Measurements from ENCODE around the gene PDE6A. TPM values are rescaled to one million over a fixed set of nuclear protein-coding genes. Genes with fewer than 3 reads are reported as not detected.

Gene PDE6A
- total and polyA plus RNA-seq, 9 of the 15 experiments (the other 6 are each of a cell fraction or from before 2014, with no cell fraction given), result 0.01 to 0.04 (median 0.01) TPM; not detected in 6

DNA sequence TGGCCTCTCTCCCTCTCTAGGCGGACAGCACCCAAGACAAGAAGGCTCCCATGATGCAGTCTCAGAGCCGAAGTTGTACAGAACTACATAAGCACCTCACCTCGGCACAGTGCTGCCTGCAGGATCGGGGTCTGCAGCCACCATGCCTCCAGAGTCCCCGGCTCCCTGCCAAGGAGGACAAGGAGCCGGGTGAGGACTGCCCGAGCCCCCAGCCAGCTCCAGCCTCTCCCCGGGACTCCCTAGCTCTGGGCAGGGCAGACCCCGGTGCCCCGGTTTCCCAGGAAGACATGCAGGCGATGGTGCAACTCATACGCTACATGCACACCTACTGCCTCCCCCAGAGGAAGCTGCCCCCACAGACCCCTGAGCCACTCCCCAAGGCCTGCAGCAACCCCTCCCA lies 112.0 kb downstream of the PDE6A start:
- in situ Hi-C loops (cut with MboI), result no loop called here
- FAIRE-seq, result no peak

More for the DNA sequence above, 112.0 kb downstream of the PDE6A start:
- H3K4me2 ChIP-seq (ENCODE audit: insufficient read depth, low read length), result no peak overlapping the region
- 99% methylated on average over 9 of the region's 12 CpGs for WGBS (ENCODE audit: insufficient coverage, low coverage, missing lambda C conversion rate)
- H3K79me2 ChIP-seq (ENCODE audit: control insufficient read depth, insufficient read depth, low read length), result peaks cover 10% of the 10 kb centered on the region; the same call in 1 of the 3 replicates
- TF ChIP-seq ERF (CRISPR knock-in tag; IDR thresholded peaks at IDR 0.05), result no peak
- TF ChIP-seq ZNF318 (IDR thresholded peaks at IDR 0.05; ENCODE audit: borderline replicate concordance in 1 of 2, low read depth in 1 of 2), result no peak
- TF ChIP-seq, protein P1, sequence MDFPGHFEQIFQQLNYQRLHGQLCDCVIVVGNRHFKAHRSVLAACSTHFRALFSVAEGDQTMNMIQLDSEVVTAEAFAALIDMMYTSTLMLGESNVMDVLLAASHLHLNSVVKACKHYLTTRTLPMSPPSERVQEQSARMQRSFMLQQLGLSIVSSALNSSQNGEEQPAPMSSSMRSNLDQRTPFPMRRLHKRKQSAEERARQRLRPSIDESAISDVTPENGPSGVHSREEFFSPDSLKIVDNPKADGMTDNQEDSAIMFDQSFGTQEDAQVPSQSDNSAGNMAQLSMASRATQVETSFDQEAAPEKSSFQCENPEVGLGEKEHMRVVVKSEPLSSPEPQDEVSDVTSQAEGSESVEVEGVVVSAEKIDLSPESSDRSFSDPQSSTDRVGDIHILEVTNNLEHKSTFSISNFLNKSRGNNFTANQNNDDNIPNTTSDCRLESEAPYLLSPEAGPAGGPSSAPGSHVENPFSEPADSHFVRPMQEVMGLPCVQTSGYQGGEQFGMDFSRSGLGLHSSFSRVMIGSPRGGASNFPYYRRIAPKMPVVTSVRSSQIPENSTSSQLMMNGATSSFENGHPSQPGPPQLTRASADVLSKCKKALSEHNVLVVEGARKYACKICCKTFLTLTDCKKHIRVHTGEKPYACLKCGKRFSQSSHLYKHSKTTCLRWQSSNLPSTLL (IDR thresholded peaks at IDR 0.05), result no peak
- TF ChIP-seq CHAMP1 (IDR thresholded peaks at IDR 0.05), result no peak
- no peak for TF ChIP-seq ZNF347 (CRISPR knock-in tag; IDR thresholded peaks at IDR 0.05; ENCODE audit: low read depth)
- no peak for TF ChIP-seq YBX1 (IDR thresholded peaks at IDR 0.05)
- TF ChIP-seq MXI1 (IDR thresholded peaks at IDR 0.05; ENCODE audit: low read depth, low read length), result no peak
- no peak for TF ChIP-seq RBM17 (IDR thresholded peaks at IDR 0.05; ENCODE audit: borderline replicate concordance, low read depth, low read length)
- no TSS peak for BruUV-seq (replicated peaks)
- H3K27me3 ChIP-seq (ENCODE audit: control insufficient read depth in 2 of 2, insufficient read depth in 2 of 2, low read length in 2 of 2), result no peaks in the 10 kb centered on the region
- no peak overlapping the region for H3K4me3 ChIP-seq
- intact Hi-C loops (cut with micrococcal nuclease), result loop anchor here (10.0 kb wide), 1 partner anchor 292 kb away; no protein-coding TSS in a partner anchor
- POLR2A ChIA-PET, result interaction anchor here (1.2 kb wide), 1 partner anchor 11 kb away, joined by 3 read pairs; no protein-coding TSS in a partner anchor
- CTCF ChIA-PET (ENCODE audit: low intra/inter-chr PET ratio), result interaction anchor here (0.9 to 1.1 kb wide), 2 partner anchors 158 to 199 kb away, joined by 4 to 6 read pairs; no protein-coding TSS in a partner anchor
- peaks cover 92% of the 10 kb centered on the region for H3K36me3 ChIP-seq (ENCODE audit: control insufficient read depth, insufficient read depth, low read length)
- H2AFZ ChIP-seq (ENCODE audit: low read depth, low read length), result no peak overlapping the region
- no peak overlapping the region for H3K27ac ChIP-seq (ENCODE audit: extremely low read depth, low read depth, low read length)
- peaks cover 6% of the 10 kb centered on the region; the same call in 1 of the 2 replicates for H4K20me1 ChIP-seq (replicated peaks; ENCODE audit: control insufficient read depth, insufficient read depth, low read length)
- no peak for ATAC-seq
- H3K9ac ChIP-seq (ENCODE audit: insufficient read depth in 1 of 2, low read depth in 2 of 2, low read length in 2 of 2), result no peak overlapping the region
- no peaks in the 10 kb centered on the region for H3K9me1 ChIP-seq (ENCODE audit: control insufficient read depth, insufficient read depth, low read length)
- H3K9me3 ChIP-seq (replicated peaks; ENCODE audit: control insufficient read depth, insufficient read depth, low read depth, low read length), result no peaks in the 10 kb centered on the region
- DNase-seq (ENCODE audit: extremely low read depth in 1 of 4, low spot score in 3 of 4), result no peak
- peaks cover 0 to 2% of the 10 kb centered on the region in 2 experiments; a peak in 1 of 5 replicates for H3K4me1 ChIP-seq (replicated peaks in 1 of 2; ENCODE audit: control insufficient read depth in 2 of 2, insufficient read depth in 2 of 2, low read length in 2 of 2)
